ENCODE data around the gene UBR3.
"Not testable (repeated sequence)": the region's sequence is repeated elsewhere in the genome, so short reads cannot be mapped to it uniquely, and the experiment has no call there.

Gene UBR3

GRCh38 chr2:169946092-169946491 is 118.8 kb downstream of the UBR3 start:
- DNase-seq (ENCODE audit: low spot score), result no peak

- no peak for DNase-seq (ENCODE audit: low spot score)
Measured at GRCh38 chr2:169946546-169946945, 119.3 kb downstream of the UBR3 start.

- DNase-seq (ENCODE audit: low spot score), result no peak
Measured at GRCh38 chr2:169955940-169956339, 128.7 kb downstream of the UBR3 start.

GRCh38 chr2:169957219-169957618 is 130.0 kb downstream of the UBR3 start:
- not testable (repeated sequence) for DNase-seq (ENCODE audit: low spot score)

- DNase-seq (ENCODE audit: low spot score), result no peak
Measured at GRCh38 chr2:169961911-169962310, 134.7 kb downstream of the UBR3 start.

GRCh38 chr2:169963786-169964185 is 136.5 kb downstream of the UBR3 start:
- DNase-seq (ENCODE audit: low spot score), result no peak

- no peak for DNase-seq (ENCODE audit: low spot score)
Measured at GRCh38 chr2:169964740-169965139, 137.5 kb downstream of the UBR3 start.

GRCh38 chr2:169965495-169965894 is 138.2 kb downstream of the UBR3 start:
- DNase-seq (ENCODE audit: low spot score), result no peak

GRCh38 chr2:169966454-169966853 is 139.2 kb downstream of the UBR3 start:
- DNase-seq (ENCODE audit: low spot score), result no peak

GRCh38 chr2:169968743-169969142 is 141.5 kb downstream of the UBR3 start:
- no peak for DNase-seq (ENCODE audit: low spot score)

- DNase-seq (ENCODE audit: low spot score), result no peak
Measured at GRCh38 chr2:169975221-169975620, 148.0 kb downstream of the UBR3 start.

GRCh38 chr2:169976335-169976851 is 149.1 kb downstream of the UBR3 start:
- no peak for DNase-seq (ENCODE audit: low spot score)

GRCh38 chr2:169977530-169977929 is 150.3 kb downstream of the UBR3 start:
- DNase-seq (ENCODE audit: low spot score), result no peak

- no peak for DNase-seq (ENCODE audit: low spot score)
Measured at GRCh38 chr2:169978402-169979017, 151.3 kb downstream of the UBR3 start.

GRCh38 chr2:169979025-169979424 is 151.8 kb downstream of the UBR3 start:
- DNase-seq (ENCODE audit: low spot score), result no peak

GRCh38 chr2:169980001-169980400 is 152.7 kb downstream of the UBR3 start:
- DNase-seq (ENCODE audit: low spot score), result no peak

- DNase-seq (ENCODE audit: low spot score), result no peak
Measured at GRCh38 chr2:169980643-169981042, 153.4 kb downstream of the UBR3 start.

- DNase-seq (ENCODE audit: low spot score), result no peak
Measured at GRCh38 chr2:169982929-169983328, 155.7 kb downstream of the UBR3 start.

GRCh38 chr2:169983506-169983905 is 156.3 kb downstream of the UBR3 start:
- no peak for DNase-seq (ENCODE audit: low spot score)

- no peak for DNase-seq (ENCODE audit: low spot score)
Measured at GRCh38 chr2:169984145-169984544, 156.9 kb downstream of the UBR3 start.

- DNase-seq (ENCODE audit: low spot score), result no peak
Measured at GRCh38 chr2:169994752-169995151, 167.5 kb downstream of the UBR3 start.

GRCh38 chr2:169997140-169997887 is 170.1 kb downstream of the UBR3 start:
- no peak for DNase-seq (ENCODE audit: low spot score)

- DNase-seq (ENCODE audit: low spot score), result no peak
Measured at GRCh38 chr2:169999054-169999453, 171.8 kb downstream of the UBR3 start.

- no peak for DNase-seq (ENCODE audit: low spot score)
Measured at GRCh38 chr2:170002096-170002495, 174.8 kb downstream of the UBR3 start.

Measured in ecto neural progenitor cell (in vitro differentiated cells).